GM10248 (cell line): ENCODE data around the gene LHX5.

Experiments
- CTCF ChIA-PET: fragments of 300-600 bp; sonication (Branson Sonifier 250); formaldehyde crosslinking; extraction: SDS; loops from one replicate; lab custom pipeline; 2021; ENCODE audit warnings: antibody characterized with exemption; lab: Yijun Ruan, JAX
- POLR2A ChIA-PET: fragments of 350-650 bp; sonication (Branson Sonifier 250); formaldehyde crosslinking; extraction: SDS; loops from one replicate; lab custom pipeline; 2020; ENCODE audit warnings: antibody characterized with exemption; lab: Yijun Ruan, JAX
- DNase-seq: peaks from one replicate; pipeline ENCODE4 v3.0.0; 2012; ENCODE audit errors: extremely low spot score
- TF ChIP-seq, protein P1 (sequence below): IDR thresholded peaks from 2 replicates; pipeline ENCODE4 v1.5.1; 2012; ENCODE audit warnings: mild to moderate bottlenecking, low read depth; ENCODE audit errors: extremely low read depth, missing control alignments, control extremely low read depth

LHX5 gene

DNA sequence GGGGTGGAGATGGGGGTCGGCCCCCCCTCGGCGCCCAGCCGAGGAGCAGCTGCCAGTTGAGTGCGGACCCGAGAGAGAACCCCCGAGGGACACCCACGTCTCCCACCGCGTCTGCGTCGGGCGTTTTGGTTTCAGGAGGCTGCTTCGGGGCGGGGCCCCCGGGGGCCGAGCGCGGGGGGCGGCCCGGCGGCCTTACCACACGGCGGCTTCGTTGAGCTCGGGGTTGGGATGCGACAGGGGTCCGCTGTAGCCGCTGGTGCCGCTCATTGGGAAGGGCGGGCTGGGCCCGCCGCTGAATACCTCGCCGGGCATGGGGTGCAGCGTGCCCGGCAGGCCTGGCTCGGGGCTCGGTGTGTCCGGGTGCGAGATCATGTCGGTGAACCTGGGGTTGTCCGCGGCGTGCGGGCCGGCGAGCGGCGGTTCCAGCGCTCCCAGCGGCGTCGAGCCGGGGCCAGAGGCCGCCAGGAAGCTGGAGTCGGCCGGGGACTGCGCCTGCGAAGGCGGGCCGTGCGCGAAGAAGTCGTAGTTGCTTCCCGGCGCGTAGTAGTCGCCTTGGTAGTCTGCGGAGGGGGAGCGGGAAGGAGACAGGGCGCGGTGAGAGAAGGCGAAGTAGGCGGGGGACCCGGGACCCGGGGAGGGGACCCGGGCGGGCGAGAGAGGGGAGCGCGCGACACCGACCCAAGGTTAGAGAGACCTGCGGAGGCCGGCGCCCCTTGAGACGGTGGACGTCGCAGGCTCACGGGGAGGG is 8.5 kb downstream of the LHX5 start:
- TF ChIP-seq, protein P1, sequence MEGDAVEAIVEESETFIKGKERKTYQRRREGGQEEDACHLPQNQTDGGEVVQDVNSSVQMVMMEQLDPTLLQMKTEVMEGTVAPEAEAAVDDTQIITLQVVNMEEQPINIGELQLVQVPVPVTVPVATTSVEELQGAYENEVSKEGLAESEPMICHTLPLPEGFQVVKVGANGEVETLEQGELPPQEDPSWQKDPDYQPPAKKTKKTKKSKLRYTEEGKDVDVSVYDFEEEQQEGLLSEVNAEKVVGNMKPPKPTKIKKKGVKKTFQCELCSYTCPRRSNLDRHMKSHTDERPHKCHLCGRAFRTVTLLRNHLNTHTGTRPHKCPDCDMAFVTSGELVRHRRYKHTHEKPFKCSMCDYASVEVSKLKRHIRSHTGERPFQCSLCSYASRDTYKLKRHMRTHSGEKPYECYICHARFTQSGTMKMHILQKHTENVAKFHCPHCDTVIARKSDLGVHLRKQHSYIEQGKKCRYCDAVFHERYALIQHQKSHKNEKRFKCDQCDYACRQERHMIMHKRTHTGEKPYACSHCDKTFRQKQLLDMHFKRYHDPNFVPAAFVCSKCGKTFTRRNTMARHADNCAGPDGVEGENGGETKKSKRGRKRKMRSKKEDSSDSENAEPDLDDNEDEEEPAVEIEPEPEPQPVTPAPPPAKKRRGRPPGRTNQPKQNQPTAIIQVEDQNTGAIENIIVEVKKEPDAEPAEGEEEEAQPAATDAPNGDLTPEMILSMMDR, result no peak
- DNase-seq, result no peak
- POLR2A ChIA-PET, result no interaction called here
- CTCF ChIA-PET, result interaction anchor here (1.5 to 4.2 kb wide), 4 partner anchors 8 to 448 kb away, joined by 4 to 34 read pairs (median 10); no protein-coding TSS in a partner anchor

DNA sequence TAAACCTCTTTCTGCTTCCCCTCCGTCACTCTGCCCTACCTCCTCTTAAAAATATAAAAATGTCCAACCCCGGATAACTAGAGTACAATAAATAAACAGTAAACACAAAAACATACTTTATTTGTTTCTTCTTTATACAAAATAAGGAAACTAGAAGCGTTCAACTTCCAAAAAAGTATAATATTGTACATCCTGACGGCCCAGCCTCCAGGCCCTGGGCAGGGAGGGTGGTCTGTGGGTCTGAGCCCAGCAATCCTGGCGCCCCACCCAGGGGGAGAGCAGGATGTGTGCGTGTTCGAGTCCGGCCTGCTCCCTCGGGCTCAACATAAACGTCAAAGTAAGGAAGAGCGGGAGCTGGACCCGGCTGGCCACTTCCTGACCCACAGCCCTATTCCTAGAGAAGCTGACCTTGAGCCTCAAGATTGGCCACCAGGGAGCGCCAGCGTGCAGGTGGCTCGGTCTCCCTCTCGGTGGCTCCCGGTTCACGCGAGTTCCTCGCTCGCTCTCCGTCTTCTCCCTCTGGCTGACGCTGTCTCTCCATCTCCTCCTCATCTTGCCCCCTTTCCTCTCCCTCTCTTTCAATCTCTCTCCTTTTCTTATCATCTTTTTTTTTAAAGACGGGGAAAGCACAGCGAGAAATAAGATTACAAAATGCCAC is 9.4 kb downstream of the LHX5 start:
- CTCF ChIA-PET, result interaction anchor here (1.0 to 4.2 kb wide), 11 partner anchors 9 to 602 kb away, joined by 3 to 34 read pairs (median 4); no protein-coding TSS in a partner anchor
- TF ChIP-seq, protein P1, result peak; percentile 80
- DNase-seq, result peak; percentile 81
- POLR2A ChIA-PET, result no interaction called here

DNA sequence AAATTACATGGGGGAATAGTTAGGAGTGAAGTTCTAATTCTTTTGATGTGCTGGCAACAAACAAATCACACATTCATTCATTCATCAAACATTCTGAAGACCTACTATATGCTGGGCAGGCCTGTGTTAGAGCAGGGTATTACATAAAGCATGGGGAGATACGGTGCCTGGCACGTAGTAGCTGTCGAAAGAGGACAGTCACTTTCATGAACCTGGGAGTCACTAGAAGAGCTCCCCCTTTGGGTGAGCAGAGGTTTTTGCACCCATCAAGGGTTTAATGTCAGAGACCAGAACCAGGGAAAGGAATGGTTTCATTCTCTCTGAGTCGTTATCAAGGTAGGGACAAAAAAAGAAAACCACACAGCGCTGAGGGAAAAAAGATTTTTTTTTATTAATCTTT is 10.0 kb downstream of the LHX5 start:
- ChIA-PET POLR2A (no interaction called here), CTCF (interaction anchor here (0.9 to 4.2 kb wide), 12 partner anchors 8 to 602 kb away, joined by 3 to 34 read pairs (median 4); no protein-coding TSS in a partner anchor)

DNA sequence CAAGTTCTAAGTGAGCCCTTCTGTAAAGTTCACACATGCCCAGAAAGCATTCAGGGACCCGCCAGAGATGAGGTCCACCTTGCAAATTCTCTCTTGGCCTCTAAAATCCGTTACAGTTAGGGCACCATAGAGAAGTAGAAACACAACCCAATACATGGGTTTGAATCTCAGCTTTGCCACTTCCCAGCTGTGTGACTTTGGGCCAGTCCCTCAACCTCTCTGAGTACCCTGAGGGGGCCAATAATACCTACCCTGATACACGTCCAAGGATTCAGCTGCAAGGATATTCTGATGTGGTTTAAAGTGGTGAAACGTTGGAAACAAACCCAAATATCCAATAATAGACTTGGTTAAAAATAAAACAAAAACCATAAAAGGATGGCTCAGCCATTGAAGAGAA is 11.7 kb downstream of the LHX5 start:
- DNase-seq, result no peak
- CTCF ChIA-PET, result interaction anchor here (1.2 to 4.2 kb wide), 2 partner anchors 17 to 452 kb away, joined by 3 to 34 read pairs; no protein-coding TSS in a partner anchor
- TF ChIP-seq, protein P1, result no peak
- POLR2A ChIA-PET, result no interaction called here

More for the DNA sequence above, 10.0 kb downstream of the LHX5 start:
- TF ChIP-seq, protein P1, result peak; percentile 33
- DNase-seq, result peak; percentile 50

DNA sequence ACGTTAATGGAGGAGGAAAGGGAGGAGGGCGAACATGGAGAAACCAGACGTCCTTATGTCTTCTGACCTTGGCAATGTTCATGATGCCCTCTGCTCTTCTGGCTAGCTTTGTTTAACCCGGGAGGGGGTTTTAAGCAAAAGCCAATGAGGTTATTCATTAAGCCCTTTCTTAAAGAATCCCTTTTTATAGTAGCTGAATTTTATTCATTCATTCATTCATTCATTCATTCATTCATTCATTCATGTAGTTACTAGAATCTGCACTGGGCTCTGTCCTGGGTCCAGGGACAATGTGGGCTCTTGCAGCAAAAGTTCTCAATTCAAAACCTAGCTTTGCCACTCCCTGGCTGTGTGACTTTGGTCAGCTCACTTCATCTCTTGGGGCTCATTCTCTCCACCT is 14.0 kb downstream of the LHX5 start:
- TF ChIP-seq, protein P1, result no peak
- POLR2A ChIA-PET, result no interaction called here
- DNase-seq, result no peak
- CTCF ChIA-PET, result interaction anchor here (0.7 kb wide), 1 partner anchor 32 kb away, joined by 3 read pairs; no protein-coding TSS in a partner anchor

DNA sequence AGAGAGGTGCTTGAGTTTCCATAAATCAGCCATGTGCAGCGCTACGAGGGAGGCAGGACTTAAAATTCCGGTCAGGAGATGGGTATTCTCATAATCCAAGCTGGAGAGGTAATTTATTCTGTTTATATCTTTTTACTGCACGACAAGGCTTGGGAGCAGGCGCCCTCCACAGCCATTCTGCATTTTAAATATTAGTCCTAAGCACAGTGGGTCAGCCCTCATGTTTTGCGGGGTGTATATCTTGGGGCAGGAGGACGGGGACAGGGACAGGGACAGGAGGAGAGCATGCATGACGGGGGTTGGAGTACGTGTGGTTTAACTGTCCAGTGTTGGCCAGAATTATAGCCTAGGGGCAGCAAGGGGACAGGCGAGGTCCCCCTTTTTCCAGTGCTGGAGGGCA is 14.5 kb downstream of the LHX5 start:
- ChIA-PET POLR2A (no interaction called here), CTCF (no interaction called here)
- DNase-seq, result no peak
- TF ChIP-seq, protein P1, result no peak
